Tibial artery (tissue), 4 donors: ENCODE results near the gene NPPB.
A peak's percentile ranks its signal among the peaks of the same experiment; 100 is the strongest.
"Not testable (repeated sequence)": the region's sequence is repeated elsewhere in the genome, so short reads cannot be mapped to it uniquely, and the experiment has no call there.

Experiments used
- DNase-seq, 2 donors: peaks; one replicate each; pipeline ENCODE4 v3.0.0-alpha.2; 2019
- H3K27ac ChIP-seq, 2 donors: fragments of 200-600 bp; sonication (generic) in 1 of 2; 1 replicate in 1 of 2; 2 replicates in 1 of 2; pipeline ENCODE4 v1.5.1; 2018 to 2019; ENCODE audit warnings: mild to moderate bottlenecking in 1 of 2
- H3K27me3 ChIP-seq, 2 donors: fragments of 200-600 bp; sonication (generic) in 1 of 2; one replicate each; pipeline versions ENCODE4 v1.5.1 to v1.6.0; 2016 to 2019
- H3K36me3 ChIP-seq, 3 donors: fragments of 200-600 bp; sonication (generic) in 2 of 3; one replicate each; pipeline ENCODE4 v1.5.1; 2016 to 2019; ENCODE audit warnings: mild to moderate bottlenecking in 2 of 3
- H3K4me1 ChIP-seq, 4 donors: fragments of 200-600 bp; sonication (generic) in 2 of 4; 1 replicate in 3 of 4; 2 replicates in 1 of 4; pipeline ENCODE4 v1.5.1; 2016 to 2019
- H3K4me3 ChIP-seq, 2 donors: fragments of 200-600 bp; sonication (generic) in 1 of 2; 1 replicate in 1 of 2; 2 replicates in 1 of 2; pipeline ENCODE4 v1.5.1; 2018 to 2019; ENCODE audit warnings: mild to moderate bottlenecking in 2 of 2
- H3K9me3 ChIP-seq, 3 donors: fragments of 200-600 bp; sonication (generic) in 1 of 3; one replicate each; pipeline ENCODE4 v1.5.1; 2016 to 2019
- intact Hi-C: fragments of 100-400 bp; cut with DNase I; formaldehyde crosslinking; loops from one replicate; pipeline ENCODE4 v1.15.0; 2023; ENCODE audit warnings: low total_unique reads
- TF ChIP-seq, protein P1 (sequence below), 2 experiments: fragments of 200-600 bp in 1 of 2; fragments of 450-650 bp in 1 of 2; IDR thresholded peaks; one replicate each; pipeline ENCODE4 v1.5.1; 2017 to 2019; ENCODE audit warnings: antibody characterized with exemption in 2 of 2, mild to moderate bottlenecking in 1 of 2, moderate library complexity in 1 of 2

NPPB gene

GRCh38 chr1:11858613-11858967, at the start of gene NPPB:
TSS of gene NPPB (minus strand) at chr1:11858945. CDS start at chr1:11858833, 112 bp downstream.
- Histone ChIP-seq H3K36me3 (no peaks in the 10 kb centered on the region), H3K27me3 (peaks cover 0 to 70% of the 10 kb centered on the region in 2 donors), H3K9me3 (no peaks in the 10 kb centered on the region), H3K4me3 (no peak within 1 kb of the TSS), H3K27ac (no peak within 1 kb of the TSS), H3K4me1 (peaks cover 0 to 9% (median 2%) of the 10 kb centered on the region in 4 donors)
- TF ChIP-seq, protein P1, sequence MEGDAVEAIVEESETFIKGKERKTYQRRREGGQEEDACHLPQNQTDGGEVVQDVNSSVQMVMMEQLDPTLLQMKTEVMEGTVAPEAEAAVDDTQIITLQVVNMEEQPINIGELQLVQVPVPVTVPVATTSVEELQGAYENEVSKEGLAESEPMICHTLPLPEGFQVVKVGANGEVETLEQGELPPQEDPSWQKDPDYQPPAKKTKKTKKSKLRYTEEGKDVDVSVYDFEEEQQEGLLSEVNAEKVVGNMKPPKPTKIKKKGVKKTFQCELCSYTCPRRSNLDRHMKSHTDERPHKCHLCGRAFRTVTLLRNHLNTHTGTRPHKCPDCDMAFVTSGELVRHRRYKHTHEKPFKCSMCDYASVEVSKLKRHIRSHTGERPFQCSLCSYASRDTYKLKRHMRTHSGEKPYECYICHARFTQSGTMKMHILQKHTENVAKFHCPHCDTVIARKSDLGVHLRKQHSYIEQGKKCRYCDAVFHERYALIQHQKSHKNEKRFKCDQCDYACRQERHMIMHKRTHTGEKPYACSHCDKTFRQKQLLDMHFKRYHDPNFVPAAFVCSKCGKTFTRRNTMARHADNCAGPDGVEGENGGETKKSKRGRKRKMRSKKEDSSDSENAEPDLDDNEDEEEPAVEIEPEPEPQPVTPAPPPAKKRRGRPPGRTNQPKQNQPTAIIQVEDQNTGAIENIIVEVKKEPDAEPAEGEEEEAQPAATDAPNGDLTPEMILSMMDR (IDR thresholded peaks at IDR 0.05) = no peak
- no peak for DNase-seq
- intact Hi-C loops = no loop called here

- no peak for DNase-seq
- H3K27ac ChIP-seq = peak overlapping the region; percentile 92 to 93
- H3K36me3 ChIP-seq = no peaks in the 10 kb centered on the region
- TF ChIP-seq, protein P1 (IDR thresholded peaks at IDR 0.05) = no peak
- H3K9me3 ChIP-seq = no peaks in the 10 kb centered on the region
- intact Hi-C loops = loop anchor here (5.0 kb wide), 2 partner anchors 66 to 121 kb away; no protein-coding TSS in a partner anchor
- H3K4me1 ChIP-seq = peaks cover 0 to 3% (median 0%) of the 10 kb centered on the region in 4 donors
- peak overlapping the region; percentile 64 to 65 for H3K4me3 ChIP-seq
- H3K27me3 ChIP-seq = no peaks in the 10 kb centered on the region
Observed at GRCh38 chr1:11908095-11908675, 49.4 kb upstream of the NPPB start.

DNA sequence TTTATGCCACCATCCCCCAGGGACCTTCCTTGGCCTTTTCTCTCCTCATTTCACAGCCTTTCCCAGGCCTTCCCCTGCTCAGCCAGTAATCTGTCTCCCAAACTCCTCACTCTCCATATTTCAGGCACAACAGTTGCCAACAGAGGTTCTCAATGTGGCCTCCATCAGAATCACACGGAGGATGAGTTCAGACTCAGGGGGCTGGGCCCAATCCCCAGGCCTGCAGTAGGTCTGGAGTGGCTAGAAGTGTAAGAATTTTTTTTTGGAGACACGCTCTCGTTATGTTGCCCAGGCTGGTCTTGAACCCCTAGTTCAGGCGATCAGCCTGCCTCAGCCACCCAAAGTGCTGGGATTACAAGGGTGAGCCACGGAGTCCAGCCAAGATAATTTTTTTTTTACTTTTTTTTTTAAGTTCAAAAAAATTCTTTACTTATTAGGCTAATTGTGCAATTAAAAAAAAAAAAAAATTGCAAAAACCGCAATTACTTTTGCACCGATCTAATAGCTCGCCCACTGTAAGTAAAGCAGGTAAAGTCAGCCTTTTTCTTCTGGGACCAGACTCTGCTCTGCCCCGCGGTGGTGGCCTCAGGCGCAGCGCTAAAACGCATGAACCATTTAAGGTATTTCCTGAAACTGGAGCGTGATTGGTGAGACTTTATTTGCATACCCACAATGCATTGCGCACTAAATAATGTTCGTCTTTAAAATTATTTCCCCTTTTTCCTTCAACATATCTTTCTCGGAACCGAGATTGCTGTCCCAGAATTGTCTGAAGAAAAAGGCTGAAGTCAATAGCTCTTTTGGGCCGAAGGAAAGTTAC, 48.7 kb upstream of the NPPB start:
- TF ChIP-seq, protein P1 (IDR thresholded peaks at IDR 0.05) = peak; percentile 79 to 83
- peaks cover 0 to 3% (median 0%) of the 10 kb centered on the region in 4 donors for H3K4me1 ChIP-seq
- DNase-seq = peak; percentile 92 to 96
- H3K9me3 ChIP-seq = no peaks in the 10 kb centered on the region
- peak overlapping the region; percentile 64 to 65 for H3K4me3 ChIP-seq
- intact Hi-C loops = loop anchor here (5.0 kb wide), 2 partner anchors 65 to 120 kb away; no protein-coding TSS in a partner anchor
- peak overlapping the region; percentile 92 to 93 for H3K27ac ChIP-seq
- no peaks in the 10 kb centered on the region for H3K27me3 ChIP-seq
- H3K36me3 ChIP-seq = no peaks in the 10 kb centered on the region

- TF ChIP-seq, protein P1 (IDR thresholded peaks at IDR 0.05) = no peak
- no peaks in the 10 kb centered on the region for H3K9me3 ChIP-seq
Observed at GRCh38 chr1:11906870-11907269, 48.1 kb upstream of the NPPB start.

GRCh38 chr1:11904978-11905377, 46.2 kb upstream of the NPPB start:
- no peak overlapping the region for H3K27ac ChIP-seq
- peaks cover 0 to 3% of the 10 kb centered on the region in 2 donors for H3K27me3 ChIP-seq
- no peak overlapping the region for H3K4me3 ChIP-seq
- peaks cover 0 to 3% (median 0%) of the 10 kb centered on the region in 4 donors for H3K4me1 ChIP-seq
- no peaks in the 10 kb centered on the region for H3K36me3 ChIP-seq
- intact Hi-C loops = loop anchor here (5.0 kb wide), 2 partner anchors 63 to 118 kb away; no protein-coding TSS in a partner anchor
- no peaks in the 10 kb centered on the region for H3K9me3 ChIP-seq
- DNase-seq = no peak
- TF ChIP-seq, protein P1 (IDR thresholded peaks at IDR 0.05) = no peak

More at GRCh38 chr1:11906870-11907269, 48.1 kb upstream of the NPPB start:
- no peak for DNase-seq
- Histone ChIP-seq H3K4me1 (peaks cover 0 to 3% (median 0%) of the 10 kb centered on the region in 4 donors), H3K27me3 (no peaks in the 10 kb centered on the region), H3K36me3 (no peaks in the 10 kb centered on the region), H3K27ac (no peak overlapping the region), H3K4me3 (no peak overlapping the region)
- intact Hi-C loops = loop anchor here (5.0 kb wide), 2 partner anchors 65 to 120 kb away; no protein-coding TSS in a partner anchor

- DNase-seq, H3K9me3 ChIP-seq, H3K4me1 ChIP-seq, intact Hi-C loops, H3K36me3 ChIP-seq, H3K4me3 ChIP-seq, H3K27ac ChIP-seq: not testable (repeated sequence)
- H3K27me3 ChIP-seq = peaks cover 0 to 11% of the 10 kb centered on the region in 2 donors
Observed at GRCh38 chr1:11904156-11904555, 45.4 kb upstream of the NPPB start.
